GM19455 (cell line): ENCODE results near the gene TP53BP2.
"Not testable (repeated sequence)": the region's sequence is repeated elsewhere in the genome, so short reads cannot be mapped to it uniquely, and the experiment has no call there.

Experiments
- ATAC-seq: cut with Tn5 transposase; IDR thresholded peaks from one replicate; pipeline ENCODE4 v1.9.1; 2021; ENCODE audit not compliant: unreplicated experiment

The TP53BP2 gene

GRCh38 chr1:223853275-223853674 lies 7.5 kb upstream of the TP53BP2 start:
- ATAC-seq: no peak

DNA sequence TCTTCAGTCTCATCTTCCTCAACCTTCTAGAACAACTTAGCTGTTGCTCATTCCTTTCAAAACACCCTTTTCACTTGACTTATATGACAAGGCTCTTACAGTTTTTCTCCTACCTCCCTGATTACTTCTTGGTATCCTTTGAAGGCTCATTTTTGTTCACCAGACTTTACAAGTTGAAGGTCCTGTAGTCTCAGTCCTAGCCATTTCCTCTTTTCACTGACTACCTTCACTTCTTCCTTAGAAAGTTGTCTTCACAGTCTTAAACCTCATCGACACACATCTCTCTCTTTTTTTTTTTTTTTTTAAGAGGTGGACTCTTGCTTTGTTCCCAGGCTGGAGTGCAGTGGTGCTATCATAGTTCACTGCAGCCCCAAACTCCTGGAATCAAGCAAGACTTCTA lies 6.6 kb upstream of the TP53BP2 start:
- no peak for ATAC-seq

DNA sequence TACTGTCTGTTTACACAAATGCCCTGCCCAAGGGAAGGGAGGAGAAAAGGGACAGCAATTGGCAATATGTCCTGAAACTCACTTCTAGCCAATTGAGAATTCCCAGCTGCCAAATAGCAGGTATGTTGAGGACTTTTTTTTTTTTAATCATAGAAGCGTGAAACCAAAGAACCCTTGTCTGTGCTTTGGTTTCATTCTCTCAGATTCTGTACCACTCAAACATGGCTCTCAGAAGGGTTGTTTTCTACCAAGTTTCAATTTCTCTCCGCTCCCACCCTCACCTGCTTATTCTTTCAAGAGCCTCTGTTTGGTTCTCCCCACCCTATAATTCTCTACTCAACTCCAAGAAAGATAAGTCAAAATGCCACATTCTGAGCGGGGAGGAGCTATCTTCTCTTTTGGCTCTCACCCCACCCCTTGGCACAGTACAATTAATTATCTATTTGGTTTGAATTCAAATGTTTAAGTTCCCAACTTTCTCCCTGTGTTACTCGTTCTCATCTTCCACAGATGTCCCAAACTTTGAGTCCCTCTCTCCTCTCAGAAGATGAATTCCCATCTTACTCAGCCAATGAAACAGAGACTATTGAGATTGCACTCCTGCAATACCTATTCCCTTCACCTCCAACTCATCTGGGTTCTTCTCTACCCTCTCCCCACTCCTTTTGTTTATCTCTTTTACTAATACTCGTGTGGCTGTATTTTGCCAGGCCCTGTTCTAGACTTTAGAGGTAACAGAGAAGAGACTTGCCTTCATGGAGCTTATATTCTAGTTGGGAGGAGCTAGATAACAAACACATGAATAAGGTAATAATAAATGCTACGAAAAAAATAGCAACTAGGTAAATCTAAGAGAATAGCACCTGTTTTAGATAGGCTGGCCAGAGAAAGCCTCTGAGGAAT lies 3.9 kb upstream of the TP53BP2 start:
- no peak for ATAC-seq

DNA sequence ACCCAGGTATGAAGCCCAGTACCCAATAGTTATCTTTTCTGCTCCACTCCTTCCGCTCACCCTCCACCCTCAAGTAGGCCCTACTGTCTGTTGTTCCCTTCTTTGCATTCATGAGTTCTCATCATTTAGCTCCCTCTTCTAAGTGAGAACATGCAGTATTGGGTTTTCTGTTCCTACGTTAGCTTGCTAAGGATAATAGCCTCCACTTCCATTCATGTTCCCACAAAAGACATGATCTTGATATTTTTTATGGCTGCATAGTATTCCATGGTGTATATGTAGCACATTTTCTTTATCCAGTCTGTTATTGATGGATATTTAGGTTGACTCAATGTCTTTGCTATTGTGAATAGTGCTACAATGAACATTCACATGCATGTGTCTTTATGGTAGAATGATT lies 2.8 kb upstream of the TP53BP2 start:
- ATAC-seq: no peak

DNA sequence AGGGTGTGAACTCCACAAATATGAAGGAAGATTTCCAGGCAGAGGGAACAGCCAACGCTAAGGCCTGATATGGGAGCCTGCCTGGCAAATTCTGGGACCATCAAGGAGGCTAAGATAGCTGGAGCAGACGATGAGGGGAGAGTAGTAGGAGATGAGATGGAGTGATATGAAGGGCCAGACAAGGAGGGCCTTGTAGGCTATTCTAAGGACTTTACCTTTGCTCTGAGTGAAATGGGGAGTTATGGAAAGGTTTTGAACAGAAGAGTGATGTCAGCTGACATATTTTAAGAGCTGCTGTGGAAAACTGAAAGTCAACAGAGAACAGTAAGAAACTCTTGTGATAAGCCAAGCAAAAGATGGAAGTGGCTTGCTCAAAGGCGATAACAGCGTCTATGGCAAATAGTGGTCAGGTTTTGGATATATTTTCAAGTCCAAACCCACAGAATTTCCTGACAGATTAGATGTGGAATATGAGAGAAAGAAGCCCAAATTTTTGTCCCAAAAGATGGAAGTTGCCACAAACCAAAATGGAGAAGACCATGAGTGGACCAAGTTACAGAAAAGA lies 2.1 kb upstream of the TP53BP2 start:
- no peak for ATAC-seq

GRCh38 chr1:223845037-223845809 lies 524 bp downstream of the TP53BP2 start:
- ATAC-seq: peak; percentile 22

- no peak for ATAC-seq
Measured at GRCh38 chr1:223844787-223845036, 1.0 kb downstream of the TP53BP2 start.

DNA sequence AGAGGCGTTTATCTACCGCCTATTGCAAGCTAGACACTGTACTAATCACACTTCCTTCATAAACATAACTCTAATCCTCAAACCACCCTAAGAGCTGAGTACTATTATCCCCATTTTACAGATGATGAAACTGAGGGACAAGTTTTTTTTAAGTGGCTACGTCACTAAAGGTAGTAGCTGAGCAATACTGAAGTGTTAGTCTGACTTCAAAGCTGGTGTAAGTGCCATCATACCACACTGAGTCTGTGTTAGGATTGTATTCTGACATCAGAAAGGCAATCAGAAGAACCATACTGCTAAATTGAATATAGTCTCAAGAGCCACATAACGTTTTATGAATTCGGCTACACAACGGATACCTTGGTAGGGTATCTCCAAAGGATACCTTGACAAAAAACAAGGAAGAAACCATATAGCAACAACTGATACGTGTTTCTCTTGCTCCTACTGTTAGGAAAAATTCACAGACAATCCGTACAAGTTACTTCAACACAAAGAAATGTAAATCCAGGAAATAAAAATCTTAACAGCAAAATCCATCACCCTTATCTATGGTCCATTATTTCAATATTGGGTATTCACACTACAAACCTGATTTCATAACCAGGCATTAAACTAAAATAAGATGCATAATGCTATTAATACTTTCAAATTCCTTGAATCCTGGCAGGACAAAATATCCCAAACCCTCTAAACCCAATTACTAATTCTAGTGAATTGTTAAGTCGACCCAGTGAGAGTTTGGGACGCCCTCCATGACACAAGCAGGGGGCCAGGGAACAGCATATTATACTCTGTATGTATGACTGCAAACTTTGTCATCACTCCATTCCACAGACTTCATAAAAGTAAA lies 1.6 kb downstream of the TP53BP2 start:
- ATAC-seq: no peak

- no peak for ATAC-seq
Measured at GRCh38 chr1:223842784-223843183, 3.0 kb downstream of the TP53BP2 start.

DNA sequence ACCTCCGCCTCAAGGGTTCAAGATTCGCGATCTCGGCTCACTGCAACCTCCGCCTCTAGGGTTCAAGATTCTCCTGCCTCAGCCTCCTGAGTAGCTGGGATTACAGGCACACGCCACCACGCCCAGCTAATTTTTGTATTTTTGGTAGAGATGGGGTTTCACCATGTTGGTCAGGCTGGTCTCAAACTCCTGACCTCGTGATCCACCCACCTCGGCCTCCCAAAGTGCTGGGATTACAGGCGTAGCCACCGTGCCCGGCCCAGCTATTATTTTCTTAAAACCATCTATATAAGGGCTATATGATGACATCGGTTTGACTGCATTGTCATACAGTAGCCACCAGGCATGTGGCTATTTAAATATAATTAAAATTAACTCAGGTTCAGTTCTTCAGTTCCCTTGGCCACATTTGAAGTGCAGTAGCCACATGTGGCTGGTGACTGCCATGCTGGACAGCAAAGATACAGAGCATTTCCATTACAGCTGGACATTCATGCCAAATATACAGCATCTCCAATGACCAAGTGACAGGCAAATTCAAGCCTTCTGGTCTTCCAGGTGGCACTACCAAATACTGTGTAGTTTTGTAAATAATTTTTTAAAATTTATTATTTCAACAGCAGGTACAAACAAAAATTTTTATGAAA lies 3.6 kb downstream of the TP53BP2 start:
- ATAC-seq: not testable (repeated sequence)

DNA sequence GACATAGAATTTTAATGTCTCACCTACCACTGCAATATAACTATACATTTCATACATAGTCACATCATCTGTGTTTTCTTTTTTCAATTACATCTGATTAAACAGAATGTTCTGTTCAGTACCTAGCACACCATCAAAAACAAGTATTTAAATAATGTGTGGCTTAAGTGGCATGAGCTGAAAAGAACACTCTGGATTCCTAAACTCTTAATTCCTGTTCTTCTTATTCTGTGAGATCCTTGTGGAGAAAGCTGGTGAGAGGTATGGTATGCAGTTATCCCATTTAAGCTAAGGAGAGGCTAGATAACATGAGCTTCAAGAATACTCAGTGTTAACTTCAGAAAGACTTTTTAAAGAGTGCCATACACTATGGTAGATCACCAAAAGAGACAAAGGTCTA lies 5.5 kb downstream of the TP53BP2 start:
- no peak for ATAC-seq

GRCh38 chr1:223838125-223838854 lies 7.5 kb downstream of the TP53BP2 start:
- ATAC-seq: no peak

GRCh38 chr1:223837687-223838086 lies 8.1 kb downstream of the TP53BP2 start:
- ATAC-seq: no peak

DNA sequence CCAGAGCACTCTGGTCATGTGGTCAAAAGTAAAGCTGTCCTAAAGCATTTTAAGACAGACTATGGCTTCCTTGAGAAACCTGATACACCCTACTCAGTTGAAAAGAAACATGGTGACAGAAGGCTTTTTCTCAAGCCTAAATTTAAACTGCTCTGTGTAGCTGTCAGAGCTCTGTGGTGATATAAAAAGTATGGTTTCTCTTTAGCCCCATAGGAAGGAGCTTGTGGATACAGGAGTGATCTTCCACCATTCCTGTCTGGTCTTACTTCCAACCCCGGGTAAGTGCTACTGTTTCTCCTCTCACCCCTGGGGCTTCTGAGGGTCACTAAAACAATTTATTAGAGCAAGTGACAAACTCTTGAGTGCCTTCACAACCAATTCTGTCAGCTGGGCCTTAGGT lies 8.5 kb downstream of the TP53BP2 start:
- ATAC-seq: no peak

- no peak for ATAC-seq
Measured at GRCh38 chr1:223836586-223836985, 9.2 kb downstream of the TP53BP2 start.

- ATAC-seq: no peak
Measured at GRCh38 chr1:223835754-223836153, 10.0 kb downstream of the TP53BP2 start.

DNA sequence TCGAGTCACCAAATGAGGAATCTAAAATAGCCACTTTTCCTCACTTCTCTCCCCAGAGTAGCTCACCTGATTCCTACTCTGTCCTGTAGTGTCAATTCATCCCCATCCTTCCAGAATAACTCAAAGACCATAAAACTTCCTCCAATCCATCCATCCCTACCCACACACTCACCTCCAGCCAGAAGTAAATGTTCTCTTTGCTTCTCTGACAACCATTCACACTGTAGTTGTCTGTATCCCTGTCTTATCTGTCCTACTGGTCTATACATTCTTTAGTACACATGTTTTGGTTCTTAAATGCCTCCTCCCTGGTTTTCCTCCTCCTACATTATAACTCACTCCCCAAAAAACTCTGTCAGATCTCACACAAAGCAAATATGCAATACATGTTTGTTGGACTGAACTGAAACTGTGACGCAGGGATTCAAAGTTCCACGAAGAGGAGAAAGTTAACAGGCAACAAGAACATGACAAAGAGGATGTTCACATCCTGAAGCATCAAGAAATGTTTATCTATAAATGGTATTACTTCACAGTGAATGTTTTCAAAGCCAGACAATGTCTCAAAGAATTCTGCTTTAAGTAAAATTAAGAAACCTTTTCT lies 11.0 kb downstream of the TP53BP2 start:
- ATAC-seq: no peak

DNA sequence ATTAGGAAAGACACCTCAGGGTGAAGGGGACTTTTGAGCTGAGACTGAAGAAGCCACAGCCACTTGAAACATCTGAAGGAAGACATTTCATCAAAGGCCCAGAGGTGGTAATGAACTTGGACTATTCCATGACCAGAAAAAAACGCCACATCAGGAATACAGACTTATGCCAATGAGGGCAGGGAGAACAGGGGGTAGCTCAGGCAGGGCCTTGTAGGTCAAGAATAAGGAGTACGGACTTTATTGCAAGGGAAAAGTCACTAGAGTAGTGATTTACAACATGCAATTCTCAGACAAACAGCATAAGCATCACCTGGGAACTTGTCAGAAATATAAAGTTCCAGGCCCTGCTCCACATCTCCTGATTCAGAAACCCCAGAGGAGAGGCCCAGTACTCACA lies 11.8 kb downstream of the TP53BP2 start:
- no peak for ATAC-seq

GRCh38 chr1:223832637-223832943 lies 13.2 kb downstream of the TP53BP2 start:
- ATAC-seq: no peak
